ENCODE measurements around the gene KIAA1755.

KIAA1755 gene

GRCh38 chr20:38179846-38180245 lies 80.7 kb downstream of the KIAA1755 start:
- no peak for DNase-seq

- DNase-seq = no peak
Measured at GRCh38 chr20:38178581-38178980, 82.0 kb downstream of the KIAA1755 start.

- peak; percentile 82 to 92 (median 91) for DNase-seq
Measured at GRCh38 chr20:38178065-38178491, 82.5 kb downstream of the KIAA1755 start.

- no peak for DNase-seq
Measured at GRCh38 chr20:38177201-38177600, 83.3 kb downstream of the KIAA1755 start.

- DNase-seq = no peak
Measured at GRCh38 chr20:38175304-38176180, 85.0 kb downstream of the KIAA1755 start.

GRCh38 chr20:38173237-38174156 lies 87.0 kb downstream of the KIAA1755 start:
- DNase-seq = peak; percentile 72 to 77 (median 74)

- DNase-seq = no peak
Measured at GRCh38 chr20:38172408-38172807, 88.1 kb downstream of the KIAA1755 start.

GRCh38 chr20:38171675-38172043 lies 88.9 kb downstream of the KIAA1755 start:
- DNase-seq = no peak

- DNase-seq = no peak
Measured at GRCh38 chr20:38170826-38171674, 89.5 kb downstream of the KIAA1755 start.

GRCh38 chr20:38170219-38170825 lies 90.2 kb downstream of the KIAA1755 start:
- no peak for DNase-seq

GRCh38 chr20:38169636-38170193 lies 90.8 kb downstream of the KIAA1755 start:
- no peak for DNase-seq

- peak; percentile 79 to 85 (median 81) for DNase-seq
Measured at GRCh38 chr20:38168791-38169589, 91.5 kb downstream of the KIAA1755 start.

- peak; percentile 91 to 97 (median 94) for DNase-seq
Measured at GRCh38 chr20:38167851-38168760, 92.4 kb downstream of the KIAA1755 start.

- no peak for DNase-seq
Measured at GRCh38 chr20:38167328-38167850, 93.1 kb downstream of the KIAA1755 start.

GRCh38 chr20:38166703-38167233 lies 93.8 kb downstream of the KIAA1755 start:
- DNase-seq = no peak

GRCh38 chr20:38165966-38166702 lies 94.4 kb downstream of the KIAA1755 start:
- no peak for DNase-seq

- DNase-seq = peak; percentile 91 to 97 (median 93)
Measured at GRCh38 chr20:38165089-38165965, 95.2 kb downstream of the KIAA1755 start, which contains the start of gene TGM2. TGM2 (minus strand) TSS chr20:38165270; CDS start chr20:38165198, 72 bp downstream.

Data from suppressor macrophage treated with lipopolysaccharide for 1 hour (primary cell).